Measurements from ENCODE around the gene TRAPPC3.

TRAPPC3 gene

GRCh38 chr1:36172983-36173382, 23.7 kb upstream of the TRAPPC3 start:
- Histone ChIP-seq H3K27ac (no peak overlapping the region), H3K36me3 (ENCODE audit: insufficient read depth) (no peaks in the 10 kb centered on the region; the same call in 1 of the 2 replicates), H2AFZ (ENCODE audit: low read depth) (no peak overlapping the region), H3K27me3 (ENCODE audit: insufficient read depth, low read depth) (no peaks in the 10 kb centered on the region), H3K4me1 (ENCODE audit: low read depth, poor library complexity, severe bottlenecking) (peaks cover 19% of the 10 kb centered on the region), H3K9ac (no peak overlapping the region), H3K4me3 (IDR thresholded peaks at IDR 0.05; ENCODE audit: insufficient read depth, low read depth, low read length) (no peak overlapping the region), H3K79me2 (ENCODE audit: insufficient read depth, low read depth) (peaks cover 3% of the 10 kb centered on the region; the same call in 1 of the 2 replicates), H4K20me1 (ENCODE audit: insufficient read depth) (no peaks in the 10 kb centered on the region), H3K4me2 (no peak overlapping the region)
- TF ChIP-seq CTCF (conservative IDR thresholded peaks at IDR 0.05; ENCODE audit: low read depth, low read length), result no peak

DNA sequence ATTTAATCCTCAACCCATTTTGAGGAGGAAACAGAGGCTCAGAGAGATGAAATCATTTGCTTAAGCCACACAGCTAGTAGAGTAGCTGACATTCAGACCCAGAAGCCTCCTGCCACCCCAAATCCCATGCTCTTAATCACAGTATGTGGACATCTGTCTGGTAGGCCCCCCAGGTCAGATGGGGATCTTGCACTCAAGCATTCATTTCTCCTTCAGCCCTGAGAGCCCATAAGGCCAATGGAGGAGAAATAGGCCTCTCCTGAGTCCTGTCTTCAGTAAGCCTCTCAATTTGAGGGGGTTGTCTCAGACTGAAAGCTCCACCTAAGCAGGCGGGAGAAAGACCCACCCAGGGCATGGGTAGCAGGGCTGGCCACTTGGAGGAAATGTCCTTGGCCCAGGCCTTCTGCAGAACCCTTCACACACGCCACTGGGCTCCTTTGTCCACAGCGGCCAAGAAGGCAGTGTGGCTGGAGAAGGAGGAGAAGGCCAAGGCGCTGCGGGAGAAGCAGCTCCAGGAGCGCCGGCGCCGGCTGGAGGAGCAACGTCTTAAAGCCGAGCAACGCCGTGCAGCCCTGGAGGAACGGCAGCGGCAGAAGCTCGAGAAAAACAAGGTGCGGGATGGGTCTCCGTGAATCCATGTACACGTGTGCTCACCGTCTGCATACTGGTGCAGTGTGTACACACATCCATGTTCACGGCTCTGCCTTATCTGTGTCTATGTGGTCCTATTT, 22.9 kb upstream of the TRAPPC3 start:
- H3K27ac ChIP-seq, result no peak overlapping the region
- no peak overlapping the region for H3K9ac ChIP-seq
- H3K27me3 ChIP-seq (ENCODE audit: insufficient read depth, low read depth), result no peaks in the 10 kb centered on the region
- no peak for TF ChIP-seq CTCF (conservative IDR thresholded peaks at IDR 0.05; ENCODE audit: low read depth, low read length)
- H3K4me3 ChIP-seq (IDR thresholded peaks at IDR 0.05; ENCODE audit: insufficient read depth, low read depth, low read length), result no peak overlapping the region
- no peak overlapping the region for H3K4me2 ChIP-seq
- H4K20me1 ChIP-seq (ENCODE audit: insufficient read depth), result 0 out of 2 replicates have a peak, but pooled peaks cover 2% of the 10 kb centered on the region
- peaks cover 4% of the 10 kb centered on the region for H3K79me2 ChIP-seq (ENCODE audit: insufficient read depth, low read depth)
- no peaks in the 10 kb centered on the region; the same call in 1 of the 2 replicates for H3K36me3 ChIP-seq (ENCODE audit: insufficient read depth)
- peaks cover 19% of the 10 kb centered on the region for H3K4me1 ChIP-seq (ENCODE audit: low read depth, poor library complexity, severe bottlenecking)
- no peak overlapping the region for H2AFZ ChIP-seq (ENCODE audit: low read depth)

GRCh38 chr1:36170643-36171412, 21.5 kb upstream of the TRAPPC3 start:
- H3K79me2 ChIP-seq (ENCODE audit: insufficient read depth, low read depth), result peaks cover 14% of the 10 kb centered on the region
- no peak for TF ChIP-seq CTCF (conservative IDR thresholded peaks at IDR 0.05; ENCODE audit: low read depth, low read length)
- no peaks in the 10 kb centered on the region; the same call in 1 of the 2 replicates for H3K36me3 ChIP-seq (ENCODE audit: insufficient read depth)
- no peak overlapping the region for H3K9ac ChIP-seq
- no peak overlapping the region for H3K4me3 ChIP-seq (IDR thresholded peaks at IDR 0.05; ENCODE audit: insufficient read depth, low read depth, low read length)
- H3K4me2 ChIP-seq, result no peak overlapping the region
- no peak overlapping the region for H3K27ac ChIP-seq
- no peak overlapping the region for H2AFZ ChIP-seq (ENCODE audit: low read depth)
- H3K27me3 ChIP-seq (ENCODE audit: insufficient read depth, low read depth), result no peaks in the 10 kb centered on the region
- 0 out of 2 replicates have a peak, but pooled peaks cover 8% of the 10 kb centered on the region for H4K20me1 ChIP-seq (ENCODE audit: insufficient read depth)
- H3K4me1 ChIP-seq (ENCODE audit: low read depth, poor library complexity, severe bottlenecking), result peaks cover 19% of the 10 kb centered on the region

GRCh38 chr1:36168514-36168913, 19.2 kb upstream of the TRAPPC3 start:
- H3K79me2 ChIP-seq (ENCODE audit: insufficient read depth, low read depth), result peaks cover 33% of the 10 kb centered on the region
- no peaks in the 10 kb centered on the region; the same call in 1 of the 2 replicates for H3K36me3 ChIP-seq (ENCODE audit: insufficient read depth)
- no peak overlapping the region for H3K27ac ChIP-seq

More at GRCh38 chr1:36168514-36168913, 19.2 kb upstream of the TRAPPC3 start:
- 0 out of 2 replicates have a peak, but pooled peaks cover 8% of the 10 kb centered on the region for H4K20me1 ChIP-seq (ENCODE audit: insufficient read depth)
- H2AFZ ChIP-seq (ENCODE audit: low read depth), result no peak overlapping the region
- no peak overlapping the region for H3K4me3 ChIP-seq (IDR thresholded peaks at IDR 0.05; ENCODE audit: insufficient read depth, low read depth, low read length)
- H3K4me1 ChIP-seq (ENCODE audit: low read depth, poor library complexity, severe bottlenecking), result peaks cover under 1% of the 10 kb centered on the region
- H3K4me2 ChIP-seq, result no peak overlapping the region
- H3K9ac ChIP-seq, result no peak overlapping the region
- TF ChIP-seq CTCF (conservative IDR thresholded peaks at IDR 0.05; ENCODE audit: low read depth, low read length), result no peak
- no peaks in the 10 kb centered on the region for H3K27me3 ChIP-seq (ENCODE audit: insufficient read depth, low read depth)

All from KMS-11 (cell line).